ENCODE results near the gene ADAMTS1. TPM values are rescaled to one million over a fixed set of nuclear protein-coding genes. Genes with fewer than 3 reads are reported as not detected.

The ADAMTS1 gene
- total RNA-seq, 1 donor from 2014 or later = 6.7 TPM

- no peak overlapping the region for H3K4me3 ChIP-seq
- Mint-ChIP-seq H3K27ac (no peak overlapping the region), H3K4me3 (no peak overlapping the region), H3K36me3 (no peaks in the 10 kb centered on the region), H3K4me1 (peaks cover 13% of the 10 kb centered on the region), H3K27me3 (ENCODE audit: insufficient read depth, low read depth) (peaks cover 3% of the 10 kb centered on the region), H3K9me3 (peaks cover 2% of the 10 kb centered on the region)
- no peak overlapping the region for H3K27ac ChIP-seq
- H3K36me3 ChIP-seq = no peaks in the 10 kb centered on the region
- H4K20me1 ChIP-seq (ENCODE audit: low read depth) = no peaks in the 10 kb centered on the region
- H3K79me2 ChIP-seq (ENCODE audit: low read depth) = no peaks in the 10 kb centered on the region
- H3K9ac ChIP-seq = no peak overlapping the region
- H2AFZ ChIP-seq (replicated peaks) = no peak overlapping the region
- peaks cover 16% of the 10 kb centered on the region for H3K4me1 ChIP-seq
- no peaks in the 10 kb centered on the region for H3K9me3 ChIP-seq (ENCODE audit: low read depth)
- H3F3A ChIP-seq (ENCODE audit: low read depth) = peaks cover 5% of the 10 kb centered on the region
- peaks cover 20% of the 10 kb centered on the region for H3K27me3 ChIP-seq
- no peak for DNase-seq (ENCODE audit: low spot score)
- TF ChIP-seq EZH2 (IDR thresholded peaks at IDR 0.05) (no peak), EZH2phosphoT487 (IDR thresholded peaks at IDR 0.05) (no peak), CTCF (IDR thresholded peaks at IDR 0.05) (no peak)
- no peak overlapping the region for H3K4me2 ChIP-seq
These were observed 6.1 kb upstream of the ADAMTS1 start for GRCh38 chr21:26851109-26851944.

DNA sequence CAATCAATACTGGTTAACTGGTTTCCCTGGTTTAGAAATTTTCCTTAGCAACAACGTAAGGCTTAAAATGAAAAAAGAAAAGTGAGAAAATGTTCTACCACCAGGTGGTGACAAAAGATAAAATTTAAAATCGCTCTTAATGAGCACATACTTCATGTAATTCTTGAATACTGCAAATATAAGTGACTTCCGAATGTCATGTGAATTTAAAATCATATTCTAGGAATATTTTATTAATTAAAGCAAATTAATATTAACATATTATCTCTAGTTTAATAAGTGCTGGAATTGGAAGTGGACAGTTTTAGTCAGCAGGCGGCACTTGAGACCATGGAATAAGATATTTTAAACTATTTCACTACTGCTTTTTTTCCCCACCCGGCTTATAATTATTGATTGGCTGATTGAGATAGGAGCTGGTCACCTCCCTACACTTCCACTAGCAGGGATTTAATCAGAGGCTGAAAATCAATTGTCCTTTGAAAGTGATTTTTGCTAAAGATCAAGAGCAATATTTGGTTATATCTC is 5.0 kb upstream of the ADAMTS1 start:
- no peaks in the 10 kb centered on the region for H3K9me3 ChIP-seq (ENCODE audit: low read depth)
- H3K79me2 ChIP-seq (ENCODE audit: low read depth) = no peaks in the 10 kb centered on the region
- H3K4me3 Mint-ChIP-seq = no peak overlapping the region

DNA sequence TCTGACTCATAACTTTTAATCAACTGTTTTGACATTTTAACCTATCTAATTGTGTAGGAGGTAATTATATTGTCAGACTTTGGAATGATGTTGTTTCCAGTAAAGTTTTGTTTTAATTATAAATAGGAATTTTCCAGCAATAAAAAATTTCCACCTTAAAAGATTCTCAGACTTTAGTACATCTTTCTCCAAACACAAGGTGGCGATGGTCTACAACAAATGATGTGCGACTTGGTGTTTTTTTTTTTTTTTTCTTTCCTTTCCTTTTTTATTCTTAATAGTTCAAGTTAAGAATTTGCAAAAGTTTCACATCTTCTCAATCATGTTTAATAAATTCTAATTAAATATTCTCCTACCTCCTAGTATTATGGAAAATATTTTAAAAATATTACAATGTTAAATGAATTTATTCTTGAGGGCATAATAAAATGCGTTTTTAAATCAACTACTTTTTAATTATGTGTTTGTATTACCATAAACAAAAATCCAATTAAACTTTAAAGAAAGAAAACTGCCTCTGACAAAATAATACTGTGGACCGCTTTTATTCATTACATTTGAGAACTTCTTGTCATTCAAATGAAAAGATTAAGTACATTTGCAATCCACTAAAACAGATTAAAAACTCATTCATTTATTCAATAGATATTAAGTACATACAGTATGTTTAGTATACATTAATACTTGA is 4.4 kb upstream of the ADAMTS1 start:
- H3K27ac ChIP-seq = no peak overlapping the region
- H3K4me3 ChIP-seq = no peak overlapping the region
- H3K36me3 ChIP-seq = no peaks in the 10 kb centered on the region
- no peak overlapping the region for H3K4me3 Mint-ChIP-seq
- no peaks in the 10 kb centered on the region for H4K20me1 ChIP-seq (ENCODE audit: low read depth)
- TF ChIP-seq EZH2phosphoT487 (IDR thresholded peaks at IDR 0.05) (no peak), CTCF (IDR thresholded peaks at IDR 0.05) (peak; percentile 72)
- H2AFZ ChIP-seq (replicated peaks) = no peak overlapping the region
- H3K27ac Mint-ChIP-seq = no peak overlapping the region
- H3K9me3 ChIP-seq (ENCODE audit: low read depth) = no peaks in the 10 kb centered on the region
- peaks cover 13% of the 10 kb centered on the region for H3K4me1 Mint-ChIP-seq
- H3K4me1 ChIP-seq = peaks cover 14% of the 10 kb centered on the region
- peak; percentile 74 for DNase-seq (ENCODE audit: low spot score)
- peaks cover 9% of the 10 kb centered on the region for H3K27me3 Mint-ChIP-seq (ENCODE audit: insufficient read depth, low read depth)
- H3F3A ChIP-seq (ENCODE audit: low read depth) = peaks cover 23% of the 10 kb centered on the region
- peaks cover under 1% of the 10 kb centered on the region for H3K9me3 Mint-ChIP-seq
- no peaks in the 10 kb centered on the region for H3K36me3 Mint-ChIP-seq
- no peak overlapping the region for H3K4me2 ChIP-seq
- peaks cover 20% of the 10 kb centered on the region for H3K27me3 ChIP-seq
- no peak overlapping the region for H3K9ac ChIP-seq
- no peaks in the 10 kb centered on the region for H3K79me2 ChIP-seq (ENCODE audit: low read depth)

More for the DNA sequence above, 5.0 kb upstream of the ADAMTS1 start:
- H3K36me3 Mint-ChIP-seq = no peaks in the 10 kb centered on the region
- Histone ChIP-seq H3K4me2 (no peak overlapping the region), H3K9ac (no peak overlapping the region), H3K4me3 (no peak overlapping the region), H3K4me1 (peaks cover 14% of the 10 kb centered on the region), H2AFZ (replicated peaks) (no peak overlapping the region), H3F3A (ENCODE audit: low read depth) (peaks cover 17% of the 10 kb centered on the region), H3K36me3 (no peaks in the 10 kb centered on the region), H3K27me3 (peaks cover 20% of the 10 kb centered on the region), H3K27ac (no peak overlapping the region), H4K20me1 (ENCODE audit: low read depth) (no peaks in the 10 kb centered on the region)
- peaks cover 2% of the 10 kb centered on the region for H3K9me3 Mint-ChIP-seq
- H3K27ac Mint-ChIP-seq = no peak overlapping the region
- DNase-seq (ENCODE audit: low spot score) = peak; percentile 37
- TF ChIP-seq CTCF (IDR thresholded peaks at IDR 0.05) = peak; percentile 78
- no peak for TF ChIP-seq EZH2phosphoT487 (IDR thresholded peaks at IDR 0.05)
- H3K27me3 Mint-ChIP-seq (ENCODE audit: insufficient read depth, low read depth) = peaks cover 9% of the 10 kb centered on the region
- H3K4me1 Mint-ChIP-seq = peaks cover 13% of the 10 kb centered on the region

All from neural progenitor cell (in vitro differentiated cells).